Activated naive CD4-positive, alpha-beta T cell treated with anti-CD3 and anti-CD28 coated beads for 36 hours (primary cell): ENCODE measurements around the gene VIM. TPM values are rescaled to one million over a fixed set of nuclear protein-coding genes. Genes with fewer than 3 reads are reported as not detected.

Experiments
- CTCF ChIA-PET: fragments of 350-600 bp; sonication (Branson Sonifier 250); formaldehyde crosslinking; loops from one replicate; lab custom pipeline; 2021; ENCODE audit warnings: antibody characterized with exemption; lab: Charles Lee
- DNase-seq: peaks from one replicate; pipeline ENCODE4 v3.0.0-alpha.2; 2020
- H3K27ac Mint-ChIP-seq: one replicate; pipeline ENCODE4 v1.8.0; 2021; ENCODE audit warnings: mild to moderate bottlenecking, mixed read lengths
- H3K27me3 Mint-ChIP-seq: one replicate; pipeline ENCODE4 v1.8.0; 2021; ENCODE audit warnings: low read depth, mixed read lengths
- H3K36me3 Mint-ChIP-seq: one replicate; pipeline ENCODE4 v1.8.0; 2021; ENCODE audit warnings: low read depth, mixed read lengths
- H3K4me1 Mint-ChIP-seq: one replicate; pipeline ENCODE4 v1.8.0; 2021; ENCODE audit warnings: low read depth, mixed read lengths
- H3K4me3 Mint-ChIP-seq: one replicate; pipeline ENCODE4 v1.8.0; 2021; ENCODE audit warnings: mild to moderate bottlenecking, moderate library complexity, mixed read lengths
- H3K9me3 Mint-ChIP-seq: one replicate; pipeline ENCODE4 v1.8.0; 2021; ENCODE audit warnings: mixed read lengths
- intact Hi-C: fragments of 100-400 bp; cut with micrococcal nuclease; formaldehyde crosslinking; loops from one replicate; pipeline ENCODE4 v1.15.1; 2023
- total RNA-seq, 2 experiments: library from RNA; stranded (reverse); gene quantifications; one replicate each; pipeline ENCODE4 v1.2.3, GENCODE V29; 2021

Gene VIM
- total RNA-seq = 10 to 100 TPM; 58.3 to 60.6 TPM

DNA sequence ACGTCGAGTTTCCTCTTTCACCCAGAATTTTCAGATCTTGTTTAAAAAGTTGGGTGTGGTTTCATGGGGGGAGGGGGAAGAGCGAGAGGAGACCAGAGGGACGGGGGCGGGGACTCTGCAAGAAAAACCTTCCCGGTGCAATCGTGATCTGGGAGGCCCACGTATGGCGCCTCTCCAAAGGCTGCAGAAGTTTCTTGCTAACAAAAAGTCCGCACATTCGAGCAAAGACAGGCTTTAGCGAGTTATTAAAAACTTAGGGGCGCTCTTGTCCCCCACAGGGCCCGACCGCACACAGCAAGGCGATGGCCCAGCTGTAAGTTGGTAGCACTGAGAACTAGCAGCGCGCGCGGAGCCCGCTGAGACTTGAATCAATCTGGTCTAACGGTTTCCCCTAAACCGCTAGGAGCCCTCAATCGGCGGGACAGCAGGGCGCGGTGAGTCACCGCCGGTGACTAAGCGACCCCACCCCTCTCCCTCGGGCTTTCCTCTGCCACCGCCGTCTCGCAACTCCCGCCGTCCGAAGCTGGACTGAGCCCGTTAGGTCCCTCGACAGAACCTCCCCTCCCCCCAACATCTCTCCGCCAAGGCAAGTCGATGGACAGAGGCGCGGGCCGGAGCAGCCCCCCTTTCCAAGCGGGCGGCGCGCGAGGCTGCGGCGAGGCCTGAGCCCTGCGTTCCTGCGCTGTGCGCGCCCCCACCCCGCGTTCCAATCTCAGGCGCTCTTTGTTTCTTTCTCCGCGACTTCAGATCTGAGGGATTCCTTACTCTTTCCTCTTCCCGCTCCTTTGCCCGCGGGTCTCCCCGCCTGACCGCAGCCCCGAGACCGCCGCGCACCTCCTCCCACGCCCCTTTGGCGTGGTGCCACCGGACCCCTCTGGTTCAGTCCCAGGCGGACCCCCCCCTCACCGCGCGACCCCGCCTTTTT, at the start of gene VIM:
Gene VIM, plus strand, starts transcription at position 151 of the 925 bp plus-strand sequence. CDS start 1,182 bp downstream, outside the sequence.
- no peaks in the 10 kb centered on the region for H3K36me3 Mint-ChIP-seq
- intact Hi-C loops = loop anchor here (1.0 to 5.0 kb wide), 7 partner anchors 84 to 1429 kb away; partner anchors contain the start of genes ARL5B and STAM
- peak; percentile 90 for DNase-seq
- CTCF ChIA-PET = interaction anchor here (0.6 to 3.2 kb wide), 7 partner anchors 17 to 385 kb away, joined by 3 to 19 read pairs (median 6); partner anchors contain the start of gene TRDMT1
- H3K27ac Mint-ChIP-seq = peak within 1 kb of the TSS; percentile 73
- peaks cover 45% of the 10 kb centered on the region for H3K4me1 Mint-ChIP-seq
- H3K4me3 Mint-ChIP-seq = peak within 1 kb of the TSS; percentile 80
- H3K9me3 Mint-ChIP-seq = no peaks in the 10 kb centered on the region
- H3K27me3 Mint-ChIP-seq = peaks cover 2% of the 10 kb centered on the region

DNA sequence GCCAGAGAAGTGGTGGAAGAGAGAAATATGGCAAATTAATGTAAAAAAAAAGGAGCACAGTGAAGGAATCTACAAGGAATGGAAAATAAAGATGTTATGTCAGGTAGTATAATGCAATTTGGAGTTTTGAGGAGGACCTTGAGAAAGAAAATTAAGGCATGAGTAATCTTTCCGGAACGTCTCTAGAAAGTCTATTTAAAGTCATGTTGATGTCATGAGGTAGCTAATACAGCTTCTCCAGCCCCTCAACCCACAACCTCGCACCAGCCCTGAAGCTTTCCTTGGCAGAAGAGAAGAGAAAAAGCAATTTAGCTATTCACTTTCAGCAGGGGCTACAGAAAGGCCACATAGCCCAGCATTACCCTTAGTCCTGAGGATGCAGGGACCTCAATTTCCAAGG, 49.0 kb upstream of the VIM start:
- Mint-ChIP-seq H3K4me1 (peaks cover 17% of the 10 kb centered on the region), H3K36me3 (no peaks in the 10 kb centered on the region), H3K4me3 (no peak overlapping the region), H3K27ac (no peak overlapping the region), H3K9me3 (no peaks in the 10 kb centered on the region), H3K27me3 (no peaks in the 10 kb centered on the region)
- CTCF ChIA-PET = interaction anchor here (0.6 to 1.1 kb wide), 6 partner anchors 9 to 322 kb away, joined by 3 to 5 read pairs (median 3); no protein-coding TSS in a partner anchor
- intact Hi-C loops = no loop called here
- no peak for DNase-seq

DNA sequence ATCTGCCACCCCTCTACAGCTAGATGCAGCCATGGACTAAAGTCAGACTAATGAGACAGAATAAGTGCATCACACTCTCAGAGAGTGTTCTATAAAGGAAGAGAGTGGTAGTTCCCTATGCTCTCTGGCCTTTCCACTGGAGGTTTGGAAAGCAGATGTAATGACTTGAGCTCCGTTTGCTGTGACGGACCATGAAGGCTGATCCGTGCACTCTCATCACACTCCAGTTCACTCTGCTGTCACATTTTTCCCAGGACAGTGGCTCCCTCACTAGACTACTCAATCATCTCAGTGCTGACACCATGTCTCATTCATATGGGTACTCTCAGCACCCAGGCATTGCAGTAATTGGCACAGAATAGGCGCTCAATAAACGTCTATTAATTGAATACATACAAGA, 46.9 kb upstream of the VIM start:
- H3K4me1 Mint-ChIP-seq = peaks cover 8% of the 10 kb centered on the region
- DNase-seq = no peak
- CTCF ChIA-PET = interaction anchor here (0.7 to 1.2 kb wide), 2 partner anchors 14 to 31 kb away, joined by 3 to 4 read pairs; no protein-coding TSS in a partner anchor
- no peaks in the 10 kb centered on the region for H3K27me3 Mint-ChIP-seq
- H3K36me3 Mint-ChIP-seq = no peaks in the 10 kb centered on the region
- no peak overlapping the region for H3K4me3 Mint-ChIP-seq
- no peaks in the 10 kb centered on the region for H3K9me3 Mint-ChIP-seq
- H3K27ac Mint-ChIP-seq = no peak overlapping the region
- intact Hi-C loops = no loop called here

DNA sequence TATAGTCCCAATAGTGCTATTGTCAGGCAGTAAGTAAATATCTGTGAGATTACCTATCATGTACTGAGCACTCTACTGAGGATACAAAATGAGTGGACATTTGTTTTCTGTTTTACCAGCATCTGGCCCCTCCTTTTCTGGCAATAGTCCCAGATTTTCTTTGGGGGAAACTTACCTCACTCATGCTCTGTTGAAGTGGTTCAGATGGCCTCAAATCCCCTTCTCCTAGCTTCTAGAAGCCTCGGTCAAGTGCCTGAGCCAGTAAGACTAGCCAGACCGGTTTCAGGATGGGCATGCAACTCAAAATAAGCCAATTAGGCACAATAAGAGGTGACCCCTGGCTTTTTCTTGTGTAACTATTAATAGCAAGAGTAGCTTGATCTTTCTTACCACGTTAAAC, 46.3 kb upstream of the VIM start:
- H3K27me3 Mint-ChIP-seq = no peaks in the 10 kb centered on the region
- intact Hi-C loops = no loop called here
- CTCF ChIA-PET = interaction anchor here (0.6 to 1.2 kb wide), 2 partner anchors 10 to 15 kb away, joined by 3 to 4 read pairs; no protein-coding TSS in a partner anchor
- no peaks in the 10 kb centered on the region for H3K9me3 Mint-ChIP-seq
- no peaks in the 10 kb centered on the region for H3K36me3 Mint-ChIP-seq
- H3K4me1 Mint-ChIP-seq = peaks cover 5% of the 10 kb centered on the region
- H3K4me3 Mint-ChIP-seq = no peak overlapping the region
- no peak overlapping the region for H3K27ac Mint-ChIP-seq
- no peak for DNase-seq

DNA sequence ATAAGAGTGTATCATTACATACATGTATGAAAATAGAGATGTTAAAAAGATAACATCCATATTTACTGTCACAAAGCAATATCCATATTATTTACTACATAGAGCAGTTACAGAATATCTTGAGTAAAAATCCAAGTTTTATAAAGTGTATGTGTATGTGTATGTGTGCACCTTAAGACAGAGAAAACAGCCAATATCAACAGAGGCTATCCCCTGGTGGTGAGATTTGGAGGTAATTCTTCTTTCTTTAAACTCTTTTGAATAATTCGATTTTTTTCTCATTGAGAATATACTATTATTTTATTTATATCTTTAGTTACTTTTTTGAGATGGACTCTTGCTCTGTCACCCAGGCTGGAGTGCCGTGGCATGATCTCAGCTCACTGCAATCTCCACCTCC, 44.9 kb upstream of the VIM start:
- no peak for DNase-seq
- intact Hi-C loops = no loop called here
- Mint-ChIP-seq H3K36me3 (no peaks in the 10 kb centered on the region), H3K4me3 (no peak overlapping the region), H3K27me3 (no peaks in the 10 kb centered on the region), H3K27ac (no peak overlapping the region), H3K9me3 (no peaks in the 10 kb centered on the region), H3K4me1 (no peaks in the 10 kb centered on the region)
- CTCF ChIA-PET = no interaction called here

DNA sequence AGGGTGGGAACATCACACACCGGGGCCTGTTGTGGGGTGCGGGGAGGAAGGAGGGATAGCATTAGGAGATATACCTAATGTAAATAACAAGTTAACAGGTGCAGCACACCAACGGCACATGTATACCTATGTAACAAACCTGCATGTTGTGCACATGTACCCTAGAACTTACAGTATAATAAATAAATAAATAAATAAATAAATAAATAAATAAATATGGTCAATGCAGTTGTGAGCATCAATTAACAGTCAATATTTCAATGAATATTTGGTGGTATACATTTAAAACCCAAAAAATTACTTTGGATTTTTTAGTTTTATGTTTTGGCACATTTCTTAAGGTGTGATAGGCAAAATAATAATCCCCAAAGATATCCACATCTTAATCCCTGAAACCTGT, 42.2 kb upstream of the VIM start:
- Mint-ChIP-seq H3K36me3 (no peaks in the 10 kb centered on the region), H3K4me1 (no peaks in the 10 kb centered on the region)
- CTCF ChIA-PET = no interaction called here

DNA sequence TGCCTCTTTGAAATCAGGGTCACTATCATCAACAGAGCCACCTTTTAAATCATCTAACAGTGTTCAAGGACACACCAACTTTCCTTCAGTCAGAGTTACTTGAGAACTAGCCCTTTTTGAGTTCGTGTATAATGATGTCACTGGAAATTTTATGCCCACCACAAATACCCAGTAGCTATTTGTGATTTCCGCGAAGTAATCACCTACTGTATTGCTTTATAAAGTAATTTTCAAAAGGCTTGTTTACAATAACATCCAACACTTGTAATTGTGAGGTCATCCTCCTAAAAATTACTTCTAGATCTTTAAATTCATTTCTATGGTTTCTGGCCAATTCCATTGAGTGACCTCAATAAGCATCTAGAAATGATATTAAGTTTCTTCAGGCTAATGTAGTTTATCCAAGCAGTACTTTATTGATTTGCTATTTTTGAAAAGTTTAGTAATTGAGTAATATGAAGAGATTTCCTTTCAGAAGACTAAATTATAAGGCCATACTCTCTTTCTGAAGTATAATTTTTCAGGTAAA, 39.3 kb upstream of the VIM start:
- H3K27me3 Mint-ChIP-seq = no peaks in the 10 kb centered on the region
- no peaks in the 10 kb centered on the region for H3K4me1 Mint-ChIP-seq
- DNase-seq = no peak
- no peak overlapping the region for H3K27ac Mint-ChIP-seq
- CTCF ChIA-PET = interaction anchor here (0.9 kb wide), 1 partner anchor 12 kb away, joined by 3 read pairs; no protein-coding TSS in a partner anchor
- peaks cover 2% of the 10 kb centered on the region for H3K36me3 Mint-ChIP-seq
- intact Hi-C loops = no loop called here
- H3K4me3 Mint-ChIP-seq = no peak overlapping the region
- H3K9me3 Mint-ChIP-seq = no peaks in the 10 kb centered on the region

More for the DNA sequence above, 42.2 kb upstream of the VIM start:
- no peak for DNase-seq
- Mint-ChIP-seq H3K27me3 (no peaks in the 10 kb centered on the region), H3K27ac (no peak overlapping the region), H3K9me3 (no peaks in the 10 kb centered on the region), H3K4me3 (no peak overlapping the region)
- intact Hi-C loops = no loop called here

DNA sequence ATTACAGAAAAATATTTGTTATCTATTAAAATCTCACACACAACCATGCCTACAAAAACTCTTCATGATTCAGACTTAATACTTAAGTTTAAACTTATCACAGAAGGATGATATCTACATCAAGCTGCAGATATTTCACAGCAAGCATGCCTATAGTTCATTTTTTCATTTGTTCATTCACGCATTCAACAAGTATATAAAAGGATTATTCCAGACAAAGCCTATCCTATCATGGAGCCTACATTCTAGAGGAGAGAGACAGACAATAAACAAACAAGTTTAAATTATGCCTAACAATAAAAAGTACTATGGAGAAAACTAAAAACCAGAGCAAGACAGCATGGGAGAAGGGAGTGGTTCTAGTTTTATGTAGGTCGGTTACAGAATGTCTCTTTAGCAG, 37.4 kb upstream of the VIM start:
- CTCF ChIA-PET = no interaction called here
- no peak overlapping the region for H3K27ac Mint-ChIP-seq

DNA sequence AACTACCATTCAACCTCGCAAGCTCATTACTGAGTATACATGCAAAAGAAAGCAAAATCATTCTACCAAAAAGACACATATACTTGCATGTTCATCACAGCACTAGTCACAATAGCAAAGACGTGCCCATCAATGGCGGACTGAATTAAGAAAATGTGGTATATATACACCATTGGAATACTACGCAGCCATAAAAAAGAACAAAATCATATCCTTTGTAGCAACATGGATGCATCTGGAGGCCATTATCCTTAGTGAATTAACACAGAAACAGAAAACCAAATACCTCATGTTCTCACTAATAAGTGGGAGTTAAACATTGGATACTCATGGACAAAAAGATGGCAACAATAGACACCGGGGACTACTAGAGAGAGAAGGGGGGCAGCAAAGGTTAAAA, 33.0 kb upstream of the VIM start:
- H3K9me3 Mint-ChIP-seq = no peaks in the 10 kb centered on the region
- no peak overlapping the region for H3K4me3 Mint-ChIP-seq
- H3K4me1 Mint-ChIP-seq = peaks cover 23% of the 10 kb centered on the region
- intact Hi-C loops = no loop called here
- DNase-seq = no peak
- H3K27ac Mint-ChIP-seq = no peak overlapping the region
- CTCF ChIA-PET = interaction anchor here (0.8 to 0.9 kb wide), 2 partner anchors 23 to 36 kb away, joined by 4 to 5 read pairs; no protein-coding TSS in a partner anchor
- peaks cover 2% of the 10 kb centered on the region for H3K36me3 Mint-ChIP-seq
- no peaks in the 10 kb centered on the region for H3K27me3 Mint-ChIP-seq

More for the DNA sequence above, 37.4 kb upstream of the VIM start:
- no peaks in the 10 kb centered on the region for H3K9me3 Mint-ChIP-seq
- H3K4me3 Mint-ChIP-seq = no peak overlapping the region
- H3K36me3 Mint-ChIP-seq = peaks cover 2% of the 10 kb centered on the region
- no peaks in the 10 kb centered on the region for H3K27me3 Mint-ChIP-seq
- no peak for DNase-seq
- peaks cover 3% of the 10 kb centered on the region for H3K4me1 Mint-ChIP-seq
- intact Hi-C loops = no loop called here

DNA sequence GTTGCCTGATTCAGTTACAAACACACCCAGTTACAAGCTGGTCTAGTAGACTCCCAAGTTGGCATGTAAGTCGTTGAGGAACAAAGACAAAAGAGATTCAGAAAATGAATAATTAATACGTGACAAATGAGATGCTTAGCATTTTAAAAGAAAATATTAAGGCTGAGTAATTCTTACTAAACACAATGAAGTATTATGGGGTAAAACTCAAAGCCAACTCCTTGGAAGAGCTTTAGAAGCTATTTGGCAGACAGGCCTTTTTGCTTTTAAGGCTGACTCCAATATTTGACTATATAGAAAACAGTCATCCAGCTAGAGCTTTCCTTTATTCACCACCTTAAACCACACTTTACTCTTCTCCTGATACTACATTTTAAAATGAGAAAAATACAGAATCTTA, 32.0 kb upstream of the VIM start:
- no peak for DNase-seq
- CTCF ChIA-PET = interaction anchor here (0.7 to 1.2 kb wide), 2 partner anchors 10 to 13 kb away, joined by 3 read pairs; no protein-coding TSS in a partner anchor
- no peaks in the 10 kb centered on the region for H3K27me3 Mint-ChIP-seq
- H3K36me3 Mint-ChIP-seq = peaks cover 2% of the 10 kb centered on the region
- no peak overlapping the region for H3K4me3 Mint-ChIP-seq
- no peaks in the 10 kb centered on the region for H3K9me3 Mint-ChIP-seq
- peaks cover 27% of the 10 kb centered on the region for H3K4me1 Mint-ChIP-seq
- intact Hi-C loops = no loop called here
- no peak overlapping the region for H3K27ac Mint-ChIP-seq

DNA sequence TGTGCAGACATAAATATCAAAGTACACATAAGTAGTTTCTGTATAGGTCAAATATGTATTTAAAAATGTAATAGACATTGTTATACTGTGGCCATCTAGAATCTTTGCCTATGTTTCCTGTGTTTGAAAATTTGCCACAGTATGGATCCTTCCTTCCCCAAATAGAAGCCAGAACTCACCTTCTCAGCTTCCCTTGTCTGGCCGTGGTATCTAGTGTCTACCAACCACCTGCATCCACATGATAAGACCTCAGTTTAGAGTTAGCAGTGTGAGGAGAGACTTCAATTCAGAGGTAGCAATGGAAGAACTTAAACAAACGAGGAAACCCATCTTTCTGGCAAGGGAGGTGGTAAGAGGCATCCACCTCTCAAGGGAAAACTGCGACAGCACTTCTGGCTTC, 31.5 kb upstream of the VIM start:
- no peak for DNase-seq
- no peak overlapping the region for H3K27ac Mint-ChIP-seq
- CTCF ChIA-PET = interaction anchor here (1.0 to 1.2 kb wide), 2 partner anchors 9 to 34 kb away, joined by 3 read pairs; no protein-coding TSS in a partner anchor

DNA sequence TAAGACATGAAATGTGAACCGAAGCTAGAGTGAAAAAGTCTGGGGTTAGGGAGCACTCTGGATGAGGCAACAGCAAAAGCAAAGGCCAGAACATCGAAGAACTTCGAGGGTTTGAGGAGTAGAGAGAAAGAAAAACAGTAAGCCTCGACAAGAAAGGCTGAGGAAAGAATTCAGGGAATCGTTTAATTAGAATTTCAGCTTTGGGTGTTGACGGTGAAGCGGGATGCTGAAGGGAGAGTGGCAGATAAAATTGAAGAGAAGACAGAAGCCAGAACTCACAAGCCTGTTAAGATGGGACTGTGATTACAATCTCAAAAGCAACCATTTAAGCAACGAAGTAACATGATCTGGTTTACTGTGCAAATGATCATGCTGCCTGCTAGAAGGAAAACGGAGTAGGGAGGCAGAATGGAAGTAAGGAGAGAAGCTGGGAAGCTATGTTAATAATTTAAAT, 28.7 kb upstream of the VIM start:
- H3K4me3 Mint-ChIP-seq = peak overlapping the region; percentile 29

More for the DNA sequence above, 31.5 kb upstream of the VIM start:
- Mint-ChIP-seq H3K9me3 (no peaks in the 10 kb centered on the region), H3K36me3 (peaks cover 2% of the 10 kb centered on the region), H3K27me3 (no peaks in the 10 kb centered on the region), H3K4me1 (peaks cover 27% of the 10 kb centered on the region), H3K4me3 (no peak overlapping the region)
- intact Hi-C loops = no loop called here

More for the DNA sequence above, 28.7 kb upstream of the VIM start:
- intact Hi-C loops = loop anchor here (1.0 kb wide), 1 partner anchor 55 kb away; no protein-coding TSS in a partner anchor
- no peaks in the 10 kb centered on the region for H3K27me3 Mint-ChIP-seq
- no peak overlapping the region for H3K27ac Mint-ChIP-seq
- H3K4me1 Mint-ChIP-seq = peaks cover 29% of the 10 kb centered on the region
- DNase-seq = no peak
- CTCF ChIA-PET = interaction anchor here (0.6 to 1.1 kb wide), 3 partner anchors 9 to 357 kb away, joined by 3 to 4 read pairs (median 3); no protein-coding TSS in a partner anchor
- H3K36me3 Mint-ChIP-seq = no peaks in the 10 kb centered on the region
- no peaks in the 10 kb centered on the region for H3K9me3 Mint-ChIP-seq
